Measurements from ENCODE around the gene FAM3D.

DNA sequence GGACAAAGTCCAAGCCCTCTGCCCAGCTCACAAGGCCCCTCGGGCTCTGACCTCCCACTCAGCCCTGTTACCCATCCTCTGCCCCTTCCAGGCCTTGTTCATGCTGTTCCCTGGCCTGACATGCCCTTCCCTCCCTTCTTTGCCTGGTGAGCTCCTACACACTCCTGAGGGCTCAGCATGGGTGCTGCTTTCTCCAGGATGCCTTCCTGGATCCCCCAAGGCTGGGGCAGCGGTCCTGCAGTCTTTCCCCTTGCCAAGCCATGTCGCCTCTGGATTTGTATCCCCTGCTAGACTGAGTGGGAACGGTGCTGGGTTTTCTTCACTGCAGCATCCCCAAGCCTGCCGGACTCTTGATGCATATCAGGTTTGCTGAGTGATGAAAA lies 35.9 kb downstream of the FAM3D start:
- TF ChIP-seq CTCF (IDR thresholded peaks at IDR 0.05) (no peak), POLR2A (IDR thresholded peaks at IDR 0.05) (no peak)
